Embryonic facial prominence (tissue), 1 donor: Measurements from ENCODE around the gene SCUBE2.
"Not testable (repeated sequence)": the region's sequence is repeated elsewhere in the genome, so short reads cannot be mapped to it uniquely, and the experiment has no call there.

ENCODE experiments used
- DNase-seq: peaks from one replicate; pipeline ENCODE4 v3.0.0-alpha.2; 2016; ENCODE audit errors: extremely low spot score

SCUBE2 gene

GRCh38 chr11:9104580-9104979 is 13.2 kb upstream of the SCUBE2 start:
- no peak for DNase-seq

GRCh38 chr11:9103542-9104276 is 12.3 kb upstream of the SCUBE2 start:
- DNase-seq, result no peak

- no peak for DNase-seq
These were observed 8.2 kb upstream of the SCUBE2 start for GRCh38 chr11:9099617-9100016.

GRCh38 chr11:9098455-9098854 is 7.1 kb upstream of the SCUBE2 start:
- DNase-seq, result not testable (repeated sequence)

GRCh38 chr11:9097186-9097943 is 6.0 kb upstream of the SCUBE2 start:
- DNase-seq, result not testable (repeated sequence)

- no peak for DNase-seq
These were observed 5.0 kb upstream of the SCUBE2 start for GRCh38 chr11:9096427-9096826.

- DNase-seq, result no peak
These were observed 4.0 kb upstream of the SCUBE2 start for GRCh38 chr11:9095421-9095820.

- no peak for DNase-seq
These were observed 3.0 kb upstream of the SCUBE2 start for GRCh38 chr11:9094420-9094819.

- no peak for DNase-seq
These were observed 1.7 kb upstream of the SCUBE2 start for GRCh38 chr11:9092853-9093778.

- DNase-seq, result no peak
These were observed 673 bp upstream of the SCUBE2 start for GRCh38 chr11:9092072-9092471.

- DNase-seq, result no peak
These were observed 833 bp downstream of the SCUBE2 start for GRCh38 chr11:9090488-9091043.

GRCh38 chr11:9089636-9090035 is 1.8 kb downstream of the SCUBE2 start:
- DNase-seq, result no peak

GRCh38 chr11:9089061-9089460 is 2.3 kb downstream of the SCUBE2 start:
- DNase-seq, result no peak

- no peak for DNase-seq
These were observed 8.8 kb downstream of the SCUBE2 start for GRCh38 chr11:9082575-9082974.

GRCh38 chr11:9081153-9081552 is 10.2 kb downstream of the SCUBE2 start:
- no peak for DNase-seq

- DNase-seq, result peak; percentile 57
These were observed 13.0 kb downstream of the SCUBE2 start for GRCh38 chr11:9078113-9079086.

- no peak for DNase-seq
These were observed 14.2 kb downstream of the SCUBE2 start for GRCh38 chr11:9077164-9077563.

- DNase-seq, result no peak
These were observed 14.7 kb downstream of the SCUBE2 start for GRCh38 chr11:9076661-9077060.

- DNase-seq, result no peak
These were observed 15.4 kb downstream of the SCUBE2 start for GRCh38 chr11:9076046-9076445.

GRCh38 chr11:9075556-9075955 is 15.8 kb downstream of the SCUBE2 start:
- no peak for DNase-seq
